ENCODE results near the gene B4GALT6. TPM values are rescaled to one million over a fixed set of nuclear protein-coding genes. Genes with fewer than 3 reads are reported as not detected.
A peak's percentile ranks its signal among the peaks of the same experiment; 100 is the strongest.

The B4GALT6 gene
- total and polyA plus RNA-seq, 2 experiments from 2014 or later, result 3.2 to 14.1 TPM

GRCh38 chr18:31612124-31612523, 72.3 kb downstream of the B4GALT6 start:
- no peak for DNase-seq (ENCODE audit: low spot score)
- Histone ChIP-seq H3K4me2 (no peak overlapping the region), H3K9me3 (ENCODE audit: low read depth) (no peaks in the 10 kb centered on the region), H3K27me3 (no peaks in the 10 kb centered on the region), H3K4me1 (ENCODE audit: insufficient read depth) (no peaks in the 10 kb centered on the region), H4K20me1 (ENCODE audit: insufficient read depth, poor library complexity, severe bottlenecking) (no peaks in the 10 kb centered on the region), H3K36me3 (replicated peaks; ENCODE audit: insufficient read depth, low read depth) (no peaks in the 10 kb centered on the region), H2AFZ (no peak overlapping the region), H3K4me3 (no peak overlapping the region), H3K9me2 (replicated peaks; ENCODE audit: insufficient read depth) (no peaks in the 10 kb centered on the region), H3K27ac (no peak overlapping the region), H3K79me2 (no peaks in the 10 kb centered on the region)
- 80% methylated on average over 6 of the region's 6 CpGs for WGBS (ENCODE audit: low lambda C conversion rate, missing lambda C conversion rate)
- no peak for TF ChIP-seq CTCF (IDR thresholded peaks at IDR 0.05; ENCODE audit: poor library complexity)
- TF ChIP-seq EZH2 (IDR thresholded peaks at IDR 0.05; ENCODE audit: borderline replicate concordance), result no peak
- no peak for TF ChIP-seq EZH2phosphoT487 (IDR thresholded peaks at IDR 0.05; ENCODE audit: low read depth, severe bottlenecking, unreplicated experiment)

- no peaks in the 10 kb centered on the region for H4K20me1 ChIP-seq (ENCODE audit: insufficient read depth, poor library complexity, severe bottlenecking)
- 88% methylated on average over 5 of the region's 5 CpGs for WGBS (ENCODE audit: low lambda C conversion rate, missing lambda C conversion rate)
- no peaks in the 10 kb centered on the region for H3K79me2 ChIP-seq
- no peak for DNase-seq (ENCODE audit: low spot score)
- H3K4me2 ChIP-seq, result no peak overlapping the region
- no peak overlapping the region for H3K27ac ChIP-seq
- H3K9me3 ChIP-seq (ENCODE audit: low read depth), result no peaks in the 10 kb centered on the region
- no peak overlapping the region for H2AFZ ChIP-seq
- H3K36me3 ChIP-seq (replicated peaks; ENCODE audit: insufficient read depth, low read depth), result no peaks in the 10 kb centered on the region
- H3K4me1 ChIP-seq (ENCODE audit: insufficient read depth), result no peaks in the 10 kb centered on the region
- no peaks in the 10 kb centered on the region for H3K9me2 ChIP-seq (replicated peaks; ENCODE audit: insufficient read depth)
- no peak for TF ChIP-seq CTCF (IDR thresholded peaks at IDR 0.05; ENCODE audit: poor library complexity)
- no peak for TF ChIP-seq EZH2phosphoT487 (IDR thresholded peaks at IDR 0.05; ENCODE audit: low read depth, severe bottlenecking, unreplicated experiment)
- no peak for TF ChIP-seq EZH2 (IDR thresholded peaks at IDR 0.05; ENCODE audit: borderline replicate concordance)
- no peak overlapping the region for H3K4me3 ChIP-seq
- no peaks in the 10 kb centered on the region for H3K27me3 ChIP-seq
Measured at GRCh38 chr18:31611511-31611910, 72.9 kb downstream of the B4GALT6 start.

- 40% methylated on average over 8 of the region's 8 CpGs for WGBS (ENCODE audit: low lambda C conversion rate, missing lambda C conversion rate)
- peak; percentile 74 for DNase-seq (ENCODE audit: low spot score)
Measured at GRCh38 chr18:31610286-31611205, 73.8 kb downstream of the B4GALT6 start.

More at GRCh38 chr18:31610286-31611205, 73.8 kb downstream of the B4GALT6 start:
- Histone ChIP-seq H3K27me3 (no peaks in the 10 kb centered on the region), H3K79me2 (no peaks in the 10 kb centered on the region), H2AFZ (peak overlapping the region; percentile 42), H3K4me1 (ENCODE audit: insufficient read depth) (no peaks in the 10 kb centered on the region), H3K27ac (no peak overlapping the region), H3K9me3 (ENCODE audit: low read depth) (no peaks in the 10 kb centered on the region), H3K4me2 (peak overlapping the region; percentile 17), H4K20me1 (ENCODE audit: insufficient read depth, poor library complexity, severe bottlenecking) (no peaks in the 10 kb centered on the region), H3K9me2 (replicated peaks; ENCODE audit: insufficient read depth) (no peaks in the 10 kb centered on the region), H3K4me3 (no peak overlapping the region), H3K36me3 (replicated peaks; ENCODE audit: insufficient read depth, low read depth) (no peaks in the 10 kb centered on the region)
- no peak for TF ChIP-seq EZH2phosphoT487 (IDR thresholded peaks at IDR 0.05; ENCODE audit: low read depth, severe bottlenecking, unreplicated experiment)
- TF ChIP-seq CTCF (IDR thresholded peaks at IDR 0.05; ENCODE audit: poor library complexity), result peak; percentile 30

All from hepatocyte (in vitro differentiated cells).